ENCODE measurements around the gene FXYD6.

- no peak for TF ChIP-seq CTCF (IDR thresholded peaks at IDR 0.05)
- TF ChIP-seq POLR2A (IDR thresholded peaks at IDR 0.05): no peak
Observed at GRCh38 chr11:117794135-117794534, 82.3 kb downstream of the FXYD6 start.

All from Peyer's patch (tissue), 4 donors.